MCF 10A (cell line): ENCODE results near the gene PEX11A. TPM values are rescaled to one million over a fixed set of nuclear protein-coding genes. Genes with fewer than 3 reads are reported as not detected.

Experiments
- BruUV-seq: library from RNA; stranded (reverse); fragments of 400-500 nt; replicated peaks from 2 replicates; lab custom pipeline; 2021; lab: Mats Ljungman, UMichigan
- CTCF ChIA-PET: fragments of 300-600 bp; sonication (Branson Sonifier 250); formaldehyde crosslinking; extraction: SDS; loops from one replicate; lab custom pipeline; 2021; ENCODE audit warnings: antibody characterized with exemption, inconsistent platforms; lab: Yijun Ruan, JAX
- POLR2A ChIA-PET: fragments of 300-600, 350-650 bp; sonication (Branson Sonifier 250); formaldehyde crosslinking; extraction: SDS; loops from one replicate; lab custom pipeline; 2020; ENCODE audit warnings: antibody characterized with exemption, inconsistent platforms; lab: Yijun Ruan, JAX
- DNase-seq: peaks from one replicate; pipeline ENCODE4 v3.0.0-alpha.2; 2018; ENCODE audit not compliant: unreplicated experiment
- H3K27ac Mint-ChIP-seq: one replicate; pipeline ENCODE4 v1.8.0; 2022; ENCODE audit warnings: mild to moderate bottlenecking, low read depth, mixed read lengths; ENCODE audit not compliant: unreplicated experiment
- H3K27me3 Mint-ChIP-seq: one replicate; pipeline ENCODE4 v1.8.0; 2022; ENCODE audit warnings: mixed read lengths; ENCODE audit not compliant: insufficient read depth, unreplicated experiment
- H3K36me3 Mint-ChIP-seq: one replicate; pipeline ENCODE4 v1.8.0; 2022; ENCODE audit warnings: mild to moderate bottlenecking, moderate library complexity, mixed read lengths; ENCODE audit not compliant: insufficient read depth, unreplicated experiment
- H3K4me1 Mint-ChIP-seq: one replicate; pipeline ENCODE4 v1.8.0; 2022; ENCODE audit warnings: mixed read lengths; ENCODE audit not compliant: insufficient read depth, unreplicated experiment
- H3K4me3 Mint-ChIP-seq: one replicate; pipeline ENCODE4 v1.8.0; 2022; ENCODE audit warnings: mild to moderate bottlenecking, moderate library complexity, mixed read lengths; ENCODE audit not compliant: unreplicated experiment
- H3K9me3 Mint-ChIP-seq: one replicate; pipeline ENCODE4 v1.8.0; 2022; ENCODE audit warnings: mixed read lengths; ENCODE audit not compliant: unreplicated experiment
- intact Hi-C: fragments of 100-400 bp; cut with micrococcal nuclease; formaldehyde crosslinking; loops from 2 replicates; pipeline ENCODE4 v1.14.1; 2022
- total RNA-seq: library from RNA; stranded (reverse); gene quantifications from 2 replicates; pipeline ENCODE4 v1.2.3, GENCODE V29; 2022
- TF ChIP-seq, protein P1 (sequence below): fragments of 200-600 bp; IDR thresholded peaks from one replicate; pipeline ENCODE4 v1.8.0; 2022; ENCODE audit warnings: antibody characterized with exemption, mild to moderate bottlenecking; ENCODE audit not compliant: unreplicated experiment

The PEX11A gene
- total RNA-seq, 1 experiment from 2014 or later = 3.4 TPM

DNA sequence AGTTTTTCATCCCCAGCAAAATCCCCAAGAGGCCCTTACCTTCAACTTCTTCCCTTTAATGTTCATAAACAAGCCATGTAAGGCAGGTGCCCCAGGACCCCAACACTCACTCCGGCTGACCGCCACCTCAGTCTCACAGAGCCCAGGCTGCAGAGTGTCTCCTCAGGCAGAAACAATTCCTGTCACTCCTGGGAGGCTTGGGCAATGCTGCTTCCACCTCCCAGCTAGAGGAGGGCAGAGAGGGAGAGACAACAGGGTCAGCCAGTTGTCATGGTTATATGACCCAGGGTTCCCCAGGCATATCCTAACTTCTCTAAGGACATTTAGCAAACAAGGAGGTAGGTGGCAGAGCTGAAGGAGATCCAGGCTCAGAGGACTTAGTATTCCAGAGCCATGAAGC lies 11.3 kb downstream of the PEX11A start, which contains the start of gene PLIN1:
PLIN1 (minus strand) TSS at position 156 of the 400 bp plus-strand sequence. CDS start 1,878 bp downstream, outside the sequence.
- TF ChIP-seq, protein P1, sequence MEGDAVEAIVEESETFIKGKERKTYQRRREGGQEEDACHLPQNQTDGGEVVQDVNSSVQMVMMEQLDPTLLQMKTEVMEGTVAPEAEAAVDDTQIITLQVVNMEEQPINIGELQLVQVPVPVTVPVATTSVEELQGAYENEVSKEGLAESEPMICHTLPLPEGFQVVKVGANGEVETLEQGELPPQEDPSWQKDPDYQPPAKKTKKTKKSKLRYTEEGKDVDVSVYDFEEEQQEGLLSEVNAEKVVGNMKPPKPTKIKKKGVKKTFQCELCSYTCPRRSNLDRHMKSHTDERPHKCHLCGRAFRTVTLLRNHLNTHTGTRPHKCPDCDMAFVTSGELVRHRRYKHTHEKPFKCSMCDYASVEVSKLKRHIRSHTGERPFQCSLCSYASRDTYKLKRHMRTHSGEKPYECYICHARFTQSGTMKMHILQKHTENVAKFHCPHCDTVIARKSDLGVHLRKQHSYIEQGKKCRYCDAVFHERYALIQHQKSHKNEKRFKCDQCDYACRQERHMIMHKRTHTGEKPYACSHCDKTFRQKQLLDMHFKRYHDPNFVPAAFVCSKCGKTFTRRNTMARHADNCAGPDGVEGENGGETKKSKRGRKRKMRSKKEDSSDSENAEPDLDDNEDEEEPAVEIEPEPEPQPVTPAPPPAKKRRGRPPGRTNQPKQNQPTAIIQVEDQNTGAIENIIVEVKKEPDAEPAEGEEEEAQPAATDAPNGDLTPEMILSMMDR = no peak
- intact Hi-C loops = no loop called here
- Mint-ChIP-seq H3K9me3 (no peaks in the 10 kb centered on the region), H3K36me3 (no peaks in the 10 kb centered on the region), H3K4me3 (peak within 1 kb of the TSS; percentile 3), H3K4me1 (peaks cover 22% of the 10 kb centered on the region), H3K27me3 (no peaks in the 10 kb centered on the region), H3K27ac (peak within 1 kb of the TSS; percentile 70)
- no TSS peak for BruUV-seq
- CTCF ChIA-PET = interaction anchor here (0.6 to 1.1 kb wide), 4 partner anchors 14 to 20 kb away, joined by 3 to 6 read pairs (median 3); no protein-coding TSS in a partner anchor
- POLR2A ChIA-PET = interaction anchor here (2.6 to 2.7 kb wide), 2 partner anchors 10 to 17 kb away, joined by 8 to 11 read pairs; no protein-coding TSS in a partner anchor
- no peak for DNase-seq

DNA sequence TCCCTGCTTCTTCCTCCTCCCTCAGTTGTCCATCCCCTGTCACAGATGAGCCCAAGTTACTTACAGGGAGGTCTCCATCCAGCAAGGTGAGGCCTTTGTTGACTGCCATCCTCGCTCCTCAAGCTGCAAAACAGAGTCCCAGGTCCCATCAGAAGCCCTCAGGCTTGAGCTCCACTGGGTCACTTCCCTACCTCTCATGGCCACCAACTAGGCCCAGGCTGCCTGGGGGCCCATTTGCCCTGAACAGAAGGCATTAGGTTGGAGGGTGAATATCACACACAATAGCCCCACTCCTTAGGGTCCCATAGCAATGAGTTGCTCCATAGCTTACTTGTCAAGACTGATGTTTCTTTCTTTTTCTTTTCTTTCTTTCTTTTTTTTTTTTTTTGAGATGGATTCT lies 13.2 kb downstream of the PEX11A start:
- DNase-seq = no peak
- intact Hi-C loops = no loop called here
- ChIA-PET CTCF (interaction anchor here (0.7 kb wide), 1 partner anchor 11 kb away, joined by 3 read pairs; no protein-coding TSS in a partner anchor), POLR2A (no interaction called here)
- H3K9me3 Mint-ChIP-seq = no peaks in the 10 kb centered on the region
- no peaks in the 10 kb centered on the region for H3K27me3 Mint-ChIP-seq
- TF ChIP-seq, protein P1 = no peak
- H3K4me1 Mint-ChIP-seq = peaks cover 22% of the 10 kb centered on the region
- no peaks in the 10 kb centered on the region for H3K36me3 Mint-ChIP-seq
- no peak overlapping the region for H3K4me3 Mint-ChIP-seq
- no TSS peak for BruUV-seq
- H3K27ac Mint-ChIP-seq = no peak overlapping the region

DNA sequence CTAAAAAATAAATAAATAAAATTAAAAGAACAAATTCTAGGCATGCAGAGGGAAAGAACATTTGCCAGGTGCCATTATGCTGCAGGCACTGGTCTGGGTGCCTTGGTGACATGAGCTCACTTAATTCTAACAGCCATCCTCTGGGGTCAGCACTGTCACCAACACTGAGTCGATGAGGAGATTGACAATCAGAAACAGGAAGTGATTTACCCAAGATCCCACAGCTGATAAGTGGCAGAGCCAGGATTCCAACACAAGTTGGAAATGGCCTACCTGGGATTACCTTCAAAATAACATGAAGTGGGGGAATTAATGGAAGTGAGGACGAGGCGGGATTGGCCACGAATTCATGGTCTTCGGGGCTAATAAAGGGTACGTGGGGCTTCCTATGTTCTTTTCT lies 14.9 kb downstream of the PEX11A start:
- no peaks in the 10 kb centered on the region for H3K9me3 Mint-ChIP-seq
- ChIA-PET POLR2A (no interaction called here), CTCF (interaction anchor here (0.6 to 1.5 kb wide), 4 partner anchors 24 to 1199 kb away, joined by 3 to 6 read pairs (median 4); no protein-coding TSS in a partner anchor)
- no peak for DNase-seq
- H3K4me1 Mint-ChIP-seq = peaks cover 8% of the 10 kb centered on the region
- no peak overlapping the region for H3K4me3 Mint-ChIP-seq
- H3K27me3 Mint-ChIP-seq = no peaks in the 10 kb centered on the region
- no peaks in the 10 kb centered on the region for H3K36me3 Mint-ChIP-seq
- H3K27ac Mint-ChIP-seq = no peak overlapping the region
- no TSS peak for BruUV-seq
- intact Hi-C loops = no loop called here
- TF ChIP-seq, protein P1 = no peak

DNA sequence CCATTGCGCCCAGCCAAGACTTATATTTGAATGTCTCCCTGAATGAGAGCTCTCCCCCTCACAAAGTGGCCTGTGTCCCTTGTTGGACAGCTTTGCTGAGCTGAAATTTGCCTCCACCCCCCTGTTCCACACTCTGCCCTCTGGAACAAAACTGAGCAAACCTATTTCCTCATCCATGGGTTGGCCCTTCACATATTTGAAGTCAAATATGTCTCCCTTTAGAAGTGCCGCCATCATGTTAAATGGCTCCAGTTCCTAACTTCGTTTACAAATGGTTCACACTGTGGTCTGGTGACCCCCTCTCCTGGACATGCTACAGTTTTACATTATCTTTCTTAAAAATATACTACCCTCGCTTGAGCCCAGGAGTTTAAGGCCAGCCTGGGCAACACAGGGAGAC lies 16.0 kb downstream of the PEX11A start:
- no peak overlapping the region for H3K27ac Mint-ChIP-seq
- DNase-seq = no peak
- no TSS peak for BruUV-seq
- no peaks in the 10 kb centered on the region for H3K36me3 Mint-ChIP-seq
- ChIA-PET POLR2A (interaction anchor here (0.9 to 1.2 kb wide), 2 partner anchors 10 to 11 kb away, joined by 3 to 4 read pairs; no protein-coding TSS in a partner anchor), CTCF (interaction anchor here (0.6 to 0.9 kb wide), 2 partner anchors 25 to 45 kb away, joined by 3 to 5 read pairs; no protein-coding TSS in a partner anchor)
- intact Hi-C loops = no loop called here
- no peaks in the 10 kb centered on the region for H3K27me3 Mint-ChIP-seq
- no peak overlapping the region for H3K4me3 Mint-ChIP-seq
- TF ChIP-seq, protein P1 = no peak
- no peaks in the 10 kb centered on the region for H3K9me3 Mint-ChIP-seq
- no peaks in the 10 kb centered on the region for H3K4me1 Mint-ChIP-seq
